GM06990 (cell line): ENCODE measurements around the gene FAN1.

Experiments
- DNase-seq: peaks from one replicate; pipeline ENCODE4 v3.0.0-alpha.2; 2011; ENCODE audit not compliant: insufficient read length; ENCODE audit errors: extremely low read depth
- H3K27me3 ChIP-seq: replicated peaks from 2 replicates; pipeline ENCODE4 v1.6.0; 2011; ENCODE audit warnings: low read length; ENCODE audit not compliant: control insufficient read depth, insufficient read depth
- H3K36me3 ChIP-seq: 2 replicates; pipeline ENCODE4 v1.5.1; 2011; ENCODE audit warnings: low read length; ENCODE audit not compliant: control insufficient read depth, insufficient read depth
- H3K4me3 ChIP-seq: replicated peaks from 2 replicates; pipeline ENCODE4 v1.5.1; 2011; ENCODE audit warnings: low read depth, mild to moderate bottlenecking, control low read depth, low read length
- TF ChIP-seq, protein P1 (sequence below): IDR thresholded peaks from 2 replicates; pipeline ENCODE4 v1.5.1; 2011; ENCODE audit warnings: low read length, control low read depth, mild to moderate bottlenecking, inconsistent platforms; ENCODE audit not compliant: insufficient read depth, poor library complexity, severe bottlenecking

The FAN1 gene

DNA sequence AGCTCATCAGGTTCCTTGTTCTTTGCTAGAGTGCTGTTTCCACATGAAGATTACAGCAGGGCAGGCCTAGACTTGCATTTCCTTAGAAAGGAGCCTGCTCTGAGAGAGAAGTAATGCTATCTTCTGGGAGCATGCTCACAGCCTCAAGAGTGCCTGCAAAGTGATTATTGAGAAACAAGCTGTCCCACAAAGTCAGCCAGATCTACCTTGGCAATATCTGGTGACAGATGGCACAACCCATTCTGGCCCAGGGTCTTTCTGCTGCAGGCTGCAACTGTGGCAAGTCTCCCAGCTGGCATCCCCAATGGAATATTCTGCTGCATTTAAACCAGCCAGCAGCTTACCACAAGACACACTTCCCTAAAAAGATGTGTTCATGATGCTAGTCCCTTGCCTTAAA lies 58.4 kb downstream of the FAN1 start:
- TF ChIP-seq, protein P1, sequence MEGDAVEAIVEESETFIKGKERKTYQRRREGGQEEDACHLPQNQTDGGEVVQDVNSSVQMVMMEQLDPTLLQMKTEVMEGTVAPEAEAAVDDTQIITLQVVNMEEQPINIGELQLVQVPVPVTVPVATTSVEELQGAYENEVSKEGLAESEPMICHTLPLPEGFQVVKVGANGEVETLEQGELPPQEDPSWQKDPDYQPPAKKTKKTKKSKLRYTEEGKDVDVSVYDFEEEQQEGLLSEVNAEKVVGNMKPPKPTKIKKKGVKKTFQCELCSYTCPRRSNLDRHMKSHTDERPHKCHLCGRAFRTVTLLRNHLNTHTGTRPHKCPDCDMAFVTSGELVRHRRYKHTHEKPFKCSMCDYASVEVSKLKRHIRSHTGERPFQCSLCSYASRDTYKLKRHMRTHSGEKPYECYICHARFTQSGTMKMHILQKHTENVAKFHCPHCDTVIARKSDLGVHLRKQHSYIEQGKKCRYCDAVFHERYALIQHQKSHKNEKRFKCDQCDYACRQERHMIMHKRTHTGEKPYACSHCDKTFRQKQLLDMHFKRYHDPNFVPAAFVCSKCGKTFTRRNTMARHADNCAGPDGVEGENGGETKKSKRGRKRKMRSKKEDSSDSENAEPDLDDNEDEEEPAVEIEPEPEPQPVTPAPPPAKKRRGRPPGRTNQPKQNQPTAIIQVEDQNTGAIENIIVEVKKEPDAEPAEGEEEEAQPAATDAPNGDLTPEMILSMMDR: no peak
- H3K36me3 ChIP-seq: peaks cover 1% of the 10 kb centered on the region

DNA sequence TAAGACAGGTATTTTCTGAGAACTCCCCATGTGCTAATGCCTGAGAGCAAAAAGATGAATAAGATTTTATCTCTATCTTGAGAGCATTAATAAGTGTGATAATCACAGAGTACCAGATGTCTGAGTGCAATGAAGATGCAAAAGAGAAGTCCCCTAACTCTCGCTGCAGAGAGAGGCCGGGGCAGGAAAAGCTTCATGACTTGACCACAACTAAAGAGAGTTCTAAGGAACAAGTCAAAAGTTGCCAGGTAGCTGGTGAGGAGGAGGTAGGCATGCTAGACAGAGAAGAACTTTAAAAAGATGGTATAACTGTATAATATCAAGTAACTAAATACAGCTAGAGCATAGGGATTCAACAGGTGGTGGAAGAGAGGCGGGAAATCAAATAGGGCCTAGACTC lies 58.9 kb downstream of the FAN1 start:
- H3K4me3 ChIP-seq: no peak overlapping the region
- TF ChIP-seq, protein P1: no peak
- H3K36me3 ChIP-seq: peaks cover 1% of the 10 kb centered on the region
- no peak for DNase-seq
- no peaks in the 10 kb centered on the region for H3K27me3 ChIP-seq

More for the DNA sequence above, 58.4 kb downstream of the FAN1 start:
- no peak for DNase-seq
- H3K4me3 ChIP-seq: no peak overlapping the region
- H3K27me3 ChIP-seq: no peaks in the 10 kb centered on the region

DNA sequence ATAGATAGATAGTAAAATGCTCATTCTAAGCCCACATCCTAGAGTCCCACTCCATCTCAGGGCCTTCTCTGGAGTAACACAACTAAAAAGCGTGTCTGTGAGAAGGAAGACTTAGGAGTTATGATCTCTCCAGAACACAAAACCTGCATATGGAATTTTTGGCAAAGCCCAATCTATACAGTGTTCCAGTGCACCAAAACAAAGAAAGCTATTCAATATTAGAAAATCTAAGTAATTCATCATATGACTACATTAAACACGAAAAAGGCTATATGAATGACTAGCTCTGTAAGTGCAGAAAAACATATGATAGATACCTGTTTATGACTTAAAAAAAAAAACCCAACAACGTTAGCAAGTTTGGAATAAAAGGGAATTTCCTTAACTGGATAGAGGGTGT lies 60.0 kb downstream of the FAN1 start:
- no peak overlapping the region for H3K4me3 ChIP-seq
- no peak for DNase-seq
- H3K27me3 ChIP-seq: no peaks in the 10 kb centered on the region
- peaks cover 1% of the 10 kb centered on the region for H3K36me3 ChIP-seq
- TF ChIP-seq, protein P1: no peak

DNA sequence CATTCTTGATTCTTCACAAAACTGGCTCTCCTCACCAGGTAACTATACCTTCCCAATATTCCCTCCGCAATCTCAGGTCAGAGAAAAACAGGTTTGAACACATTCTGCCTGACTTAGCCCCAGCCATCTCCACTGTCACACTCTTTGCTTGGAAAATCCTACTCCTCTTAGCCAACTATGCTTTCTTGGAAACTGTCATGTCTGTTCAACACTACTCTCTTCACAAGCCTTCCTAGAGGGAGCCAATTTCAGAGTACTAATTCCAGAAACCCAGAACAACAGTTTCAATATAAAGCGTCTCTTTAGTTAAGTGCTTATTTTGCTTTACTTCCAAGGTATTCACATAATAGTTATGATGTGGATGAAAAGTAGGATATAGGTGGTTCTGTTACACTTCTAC lies 66.0 kb downstream of the FAN1 start:
- H3K36me3 ChIP-seq: no peaks in the 10 kb centered on the region; the same call in 1 of the 2 replicates
- no peak overlapping the region for H3K4me3 ChIP-seq
- no peak for DNase-seq
- H3K27me3 ChIP-seq: no peaks in the 10 kb centered on the region
- TF ChIP-seq, protein P1: no peak

DNA sequence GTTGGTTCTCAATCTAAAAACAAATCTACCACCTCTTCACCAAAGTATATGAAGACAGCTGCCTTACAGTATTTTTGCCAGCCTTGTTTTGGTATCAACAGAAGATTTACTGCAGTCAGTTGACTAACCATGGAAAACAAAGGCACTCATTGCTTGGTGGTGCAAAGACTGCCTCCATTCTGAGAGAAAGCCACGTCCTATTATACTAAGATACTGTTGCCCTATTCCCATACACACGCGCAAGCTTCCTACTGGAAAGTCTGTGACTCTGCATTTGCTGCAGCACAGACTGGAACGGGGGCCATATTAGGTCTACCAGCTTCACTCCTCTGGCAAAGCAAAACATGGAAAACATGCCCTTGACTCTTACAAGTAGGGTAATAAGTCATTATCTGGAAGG lies 69.7 kb downstream of the FAN1 start:
- peaks cover 4% of the 10 kb centered on the region for H3K36me3 ChIP-seq

More for the DNA sequence above, 69.7 kb downstream of the FAN1 start:
- TF ChIP-seq, protein P1: no peak
- Histone ChIP-seq H3K27me3 (no peaks in the 10 kb centered on the region), H3K4me3 (no peak overlapping the region)
- no peak for DNase-seq
